D721Med (cell line): ENCODE results near the gene EMC1.

Experiments used
- DNase-seq: peaks from one replicate; pipeline ENCODE4 v3.0.0; 2011; ENCODE audit warnings: low spot score; ENCODE audit not compliant: insufficient read length
- FAIRE-seq: peaks from 2 replicates; lab custom pipeline; 2011; peaks lifted over from hg19 to GRCh38; lab: Jason Lieb, UNC
- TF ChIP-seq, protein P1 (sequence below): IDR thresholded peaks from 2 replicates; pipeline ENCODE4 v1.5.1; 2012; ENCODE audit warnings: mild to moderate bottlenecking, control low read depth; ENCODE audit not compliant: insufficient read depth; ENCODE audit errors: missing control alignments

The EMC1 gene

DNA sequence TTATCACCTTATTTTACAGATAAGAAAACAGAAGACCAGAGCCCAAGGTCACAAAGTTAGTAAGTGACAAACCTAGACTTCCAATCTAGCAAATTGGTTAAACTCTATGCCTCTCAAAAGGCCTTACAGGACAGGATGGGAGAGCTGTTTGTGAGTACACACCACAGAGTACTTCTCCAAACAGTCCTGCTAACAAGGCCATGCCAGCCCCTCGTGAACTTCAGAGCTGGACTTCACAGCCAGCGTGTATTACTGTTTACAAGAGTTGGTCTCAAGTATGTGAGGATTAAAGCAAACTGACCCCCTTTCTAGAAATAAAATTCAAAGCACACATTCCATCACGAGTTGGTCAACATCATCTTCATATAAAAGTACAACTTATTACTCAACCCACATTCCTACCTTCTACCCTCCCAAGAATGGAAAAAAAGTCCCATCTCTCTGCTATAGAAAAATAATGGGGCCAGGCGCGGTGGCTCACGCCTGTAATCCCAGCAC lies 21.4 kb downstream of the EMC1 start:
- DNase-seq (no peak), FAIRE-seq (no peak)
- TF ChIP-seq, protein P1, sequence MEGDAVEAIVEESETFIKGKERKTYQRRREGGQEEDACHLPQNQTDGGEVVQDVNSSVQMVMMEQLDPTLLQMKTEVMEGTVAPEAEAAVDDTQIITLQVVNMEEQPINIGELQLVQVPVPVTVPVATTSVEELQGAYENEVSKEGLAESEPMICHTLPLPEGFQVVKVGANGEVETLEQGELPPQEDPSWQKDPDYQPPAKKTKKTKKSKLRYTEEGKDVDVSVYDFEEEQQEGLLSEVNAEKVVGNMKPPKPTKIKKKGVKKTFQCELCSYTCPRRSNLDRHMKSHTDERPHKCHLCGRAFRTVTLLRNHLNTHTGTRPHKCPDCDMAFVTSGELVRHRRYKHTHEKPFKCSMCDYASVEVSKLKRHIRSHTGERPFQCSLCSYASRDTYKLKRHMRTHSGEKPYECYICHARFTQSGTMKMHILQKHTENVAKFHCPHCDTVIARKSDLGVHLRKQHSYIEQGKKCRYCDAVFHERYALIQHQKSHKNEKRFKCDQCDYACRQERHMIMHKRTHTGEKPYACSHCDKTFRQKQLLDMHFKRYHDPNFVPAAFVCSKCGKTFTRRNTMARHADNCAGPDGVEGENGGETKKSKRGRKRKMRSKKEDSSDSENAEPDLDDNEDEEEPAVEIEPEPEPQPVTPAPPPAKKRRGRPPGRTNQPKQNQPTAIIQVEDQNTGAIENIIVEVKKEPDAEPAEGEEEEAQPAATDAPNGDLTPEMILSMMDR: no peak

DNA sequence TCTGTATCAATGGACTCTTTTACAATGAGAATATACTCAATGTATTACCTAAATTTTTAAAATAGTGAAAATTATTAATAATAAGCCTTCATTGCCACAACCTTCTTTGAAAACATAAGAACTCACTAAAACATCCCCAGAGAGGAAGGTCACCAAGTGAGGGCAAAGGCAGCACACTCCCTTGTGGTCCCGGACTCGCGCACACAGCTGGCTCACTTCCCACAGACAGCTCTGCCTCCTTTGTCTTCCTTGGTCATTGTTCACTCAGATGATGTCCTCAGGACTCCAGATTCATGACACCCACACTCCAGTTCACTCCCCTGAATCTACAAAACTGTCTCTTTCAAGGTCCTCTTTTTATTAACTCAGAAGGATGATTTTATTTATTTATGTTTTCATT lies 22.1 kb downstream of the EMC1 start:
- FAIRE-seq (no peak), DNase-seq (no peak)
- TF ChIP-seq, protein P1: no peak

DNA sequence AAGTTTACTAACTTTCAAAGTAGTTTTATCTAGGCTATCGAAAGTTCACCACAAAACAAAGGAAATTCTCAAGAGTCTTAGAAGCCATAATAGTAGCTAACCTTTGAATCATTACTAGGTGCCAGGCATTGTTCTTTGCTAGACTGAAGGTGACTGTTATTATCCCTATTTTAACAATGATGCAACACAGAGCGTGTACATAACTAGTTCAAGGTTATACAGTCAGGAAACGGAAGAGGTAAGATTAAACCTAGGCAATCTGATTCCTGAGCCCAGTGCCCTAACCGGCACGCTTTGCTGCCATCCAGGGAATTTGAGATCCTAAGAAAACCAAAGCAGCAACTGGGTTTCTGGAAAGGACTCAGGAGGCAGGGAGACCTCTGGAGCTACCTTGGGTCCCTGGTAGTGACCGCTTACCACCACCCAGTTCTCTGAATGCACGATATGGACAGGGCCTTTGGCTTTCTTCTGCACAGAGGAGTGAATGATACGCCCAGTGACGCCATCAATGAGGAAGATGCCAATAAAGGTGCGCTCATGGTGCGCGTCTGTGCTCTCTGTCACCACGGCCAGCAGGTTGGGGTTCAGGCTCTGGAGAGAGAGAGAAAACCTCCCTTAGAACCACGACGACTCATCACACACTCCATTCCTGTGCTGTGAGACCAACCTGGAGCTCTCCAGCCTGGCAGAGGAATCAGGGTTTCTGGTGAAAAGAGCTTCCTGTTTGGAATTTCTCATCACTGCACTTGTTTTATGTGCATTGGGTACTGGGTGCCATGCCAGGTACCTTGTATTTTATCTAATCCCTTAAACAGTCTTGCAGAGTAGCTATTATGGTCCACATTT lies 28.1 kb downstream of the EMC1 start:
- FAIRE-seq (no peak), DNase-seq (no peak)
- TF ChIP-seq, protein P1: no peak

DNA sequence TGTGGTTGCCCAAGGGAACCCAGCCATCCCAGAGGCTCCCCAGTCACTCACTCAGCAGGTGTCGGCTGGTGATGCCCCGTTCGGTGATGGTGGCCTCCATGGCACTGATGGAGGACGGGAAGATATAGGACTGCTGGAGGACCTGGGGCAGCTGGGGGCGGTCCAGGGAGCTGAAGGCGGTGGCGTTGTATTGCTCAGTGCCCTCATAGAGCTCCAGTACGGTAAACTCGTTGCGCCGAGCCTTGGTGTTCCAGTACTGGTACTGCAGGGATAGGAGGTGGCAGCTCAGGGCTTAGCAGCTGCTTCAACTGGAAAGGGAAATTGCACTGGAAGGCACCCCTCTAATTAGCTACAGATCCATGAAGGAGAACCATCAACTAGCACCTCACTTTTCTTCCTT lies 28.8 kb downstream of the EMC1 start:
- FAIRE-seq: no peak
- no peak for DNase-seq
- TF ChIP-seq, protein P1: no peak

DNA sequence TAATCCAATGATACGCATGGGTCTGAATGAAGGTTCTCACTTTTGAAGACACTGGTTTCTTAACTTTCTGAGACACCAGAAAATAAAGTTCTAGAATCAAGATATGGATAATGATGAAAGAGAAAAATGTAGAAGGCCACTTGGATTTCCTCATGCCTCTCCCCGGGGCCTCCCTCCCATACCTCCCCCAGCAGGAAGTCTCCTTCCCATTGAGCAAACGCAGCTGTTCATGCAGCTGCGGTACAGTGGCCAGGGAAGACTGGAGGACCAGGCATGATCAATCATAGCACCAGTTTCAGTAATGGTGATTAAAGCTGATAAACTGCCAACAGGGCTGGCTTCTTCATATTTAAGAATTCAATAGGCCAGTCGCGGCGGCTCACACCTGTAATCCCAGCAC lies 30.3 kb downstream of the EMC1 start:
- FAIRE-seq (no peak), DNase-seq (no peak)

GRCh38 chr1:19220080-19220846 lies 31.1 kb downstream of the EMC1 start:
- FAIRE-seq: no peak
- DNase-seq: no peak
- TF ChIP-seq, protein P1: no peak

More for the DNA sequence above, 30.3 kb downstream of the EMC1 start:
- TF ChIP-seq, protein P1: no peak
